ENCODE measurements around the gene NACC2. TPM values are rescaled to one million over a fixed set of nuclear protein-coding genes. Genes with fewer than 3 reads are reported as not detected.

NACC2 gene
- total and polyA plus RNA-seq, 2 experiments from 2014 or later = 3.8 to 20.8 TPM

- TF ChIP-seq ZNF462 (CRISPR knock-in tag; IDR thresholded peaks at IDR 0.05) = no peak
- TF ChIP-seq ZNF114 (CRISPR knock-in tag; IDR thresholded peaks at IDR 0.05) = no peak
- TF ChIP-seq STAT1 (IDR thresholded peaks at IDR 0.05; ENCODE audit: unreplicated experiment) = no peak
- TF ChIP-seq CTCF (conservative IDR thresholded peaks at IDR 0.05; ENCODE audit: low read depth in 2 of 2) = peak in 1 of 2 experiments; percentile 28; a peak in 2 of 4 replicates
Observed at GRCh38 chr9:136004712-136005111, 90.4 kb downstream of the NACC2 start (continued).

- Histone ChIP-seq H3K4me3 (no peak overlapping the region), H3K79me2 (replicated peaks; ENCODE audit: insufficient read depth) (no peaks in the 10 kb centered on the region), H3K27me3 (ENCODE audit: insufficient read depth) (no peaks in the 10 kb centered on the region), H3K4me1 (ENCODE audit: insufficient read depth) (peaks cover 14% of the 10 kb centered on the region), H3K27ac (ENCODE audit: low read depth) (no peak overlapping the region), H4K20me1 (replicated peaks; ENCODE audit: insufficient read depth) (no peaks in the 10 kb centered on the region), H3K36me3 (ENCODE audit: insufficient read depth) (no peaks in the 10 kb centered on the region), H3K4me2 (peak overlapping the region; percentile 48; the same call in 1 of the 2 replicates), H2AFZ (no peak overlapping the region), H3F3A (replicated peaks; ENCODE audit: low read depth) (peaks cover 11% of the 10 kb centered on the region; the same call in 1 of the 2 replicates), H3K9me2 (ENCODE audit: insufficient read depth) (no peaks in the 10 kb centered on the region)
- no peak for TF ChIP-seq ZNF331 (CRISPR knock-in tag; IDR thresholded peaks at IDR 0.05; ENCODE audit: low read depth)
- Mint-ChIP-seq H3K9me3 (no peaks in the 10 kb centered on the region), H3K4me1 (peaks cover 41% of the 10 kb centered on the region), H3K27ac (no peak overlapping the region), H3K36me3 (ENCODE audit: low read depth) (no peaks in the 10 kb centered on the region), H3K4me3 (no peak overlapping the region), H3K27me3 (ENCODE audit: insufficient read depth, low read depth, poor library complexity) (peaks cover 25% of the 10 kb centered on the region)
- peak; percentile 10; the same call in 2 of the 3 replicates for ATAC-seq
- no peak for DNase-seq (ENCODE audit: low spot score)
Observed at GRCh38 chr9:136004219-136004618, 90.9 kb downstream of the NACC2 start.
